ENCODE results near the gene CD2.
"Not testable (repeated sequence)": the region's sequence is repeated elsewhere in the genome, so short reads cannot be mapped to it uniquely, and the experiment has no call there.

The CD2 gene

GRCh38 chr1:116732726-116733125, 21.5 kb upstream of the CD2 start:
- no peak for DNase-seq

- DNase-seq, result peak; percentile 79 to 90
Observed at GRCh38 chr1:116733476-116734365, 20.5 kb upstream of the CD2 start.

GRCh38 chr1:116735246-116735645, 19.0 kb upstream of the CD2 start:
- DNase-seq, result no peak

- DNase-seq, result peak; percentile 74 to 75
Observed at GRCh38 chr1:116737020-116737854, 17.0 kb upstream of the CD2 start.

- DNase-seq, result no peak
Observed at GRCh38 chr1:116737855-116738321, 16.3 kb upstream of the CD2 start.

GRCh38 chr1:116738673-116739370, 15.4 kb upstream of the CD2 start:
- no peak for DNase-seq

GRCh38 chr1:116739371-116740012, 14.7 kb upstream of the CD2 start:
- peak; percentile 17 to 37 for DNase-seq

- DNase-seq, result no peak
Observed at GRCh38 chr1:116740296-116740695, 13.9 kb upstream of the CD2 start.

GRCh38 chr1:116740746-116741145, 13.5 kb upstream of the CD2 start:
- peak; percentile 14 to 58 for DNase-seq

- DNase-seq, result no peak
Observed at GRCh38 chr1:116741836-116742565, 12.2 kb upstream of the CD2 start.

GRCh38 chr1:116743535-116743934, 10.7 kb upstream of the CD2 start:
- no peak for DNase-seq

- DNase-seq, result no peak
Observed at GRCh38 chr1:116748272-116748671, 6.0 kb upstream of the CD2 start.

- DNase-seq, result peak; percentile 40
Observed at GRCh38 chr1:116751146-116751545, 3.1 kb upstream of the CD2 start.

GRCh38 chr1:116751621-116752020, 2.6 kb upstream of the CD2 start:
- peak; percentile 50 to 80 for DNase-seq

GRCh38 chr1:116753312-116753711, 918 bp upstream of the CD2 start:
- no peak for DNase-seq

GRCh38 chr1:116755066-116755465, 836 bp downstream of the CD2 start:
- DNase-seq, result no peak

GRCh38 chr1:116755681-116756080, 1.5 kb downstream of the CD2 start:
- no peak for DNase-seq

- DNase-seq, result not testable (repeated sequence)
Observed at GRCh38 chr1:116756092-116756491, 1.9 kb downstream of the CD2 start.

- DNase-seq, result not testable (repeated sequence)
Observed at GRCh38 chr1:116758456-116758815, 4.2 kb downstream of the CD2 start.

GRCh38 chr1:116759636-116760035, 5.4 kb downstream of the CD2 start:
- DNase-seq, result no peak

- no peak for DNase-seq
Observed at GRCh38 chr1:116760487-116760886, 6.3 kb downstream of the CD2 start.

Data from inflammatory macrophage (primary cell).